ENCODE results near the gene ARHGDIA.

ARHGDIA gene

DNA sequence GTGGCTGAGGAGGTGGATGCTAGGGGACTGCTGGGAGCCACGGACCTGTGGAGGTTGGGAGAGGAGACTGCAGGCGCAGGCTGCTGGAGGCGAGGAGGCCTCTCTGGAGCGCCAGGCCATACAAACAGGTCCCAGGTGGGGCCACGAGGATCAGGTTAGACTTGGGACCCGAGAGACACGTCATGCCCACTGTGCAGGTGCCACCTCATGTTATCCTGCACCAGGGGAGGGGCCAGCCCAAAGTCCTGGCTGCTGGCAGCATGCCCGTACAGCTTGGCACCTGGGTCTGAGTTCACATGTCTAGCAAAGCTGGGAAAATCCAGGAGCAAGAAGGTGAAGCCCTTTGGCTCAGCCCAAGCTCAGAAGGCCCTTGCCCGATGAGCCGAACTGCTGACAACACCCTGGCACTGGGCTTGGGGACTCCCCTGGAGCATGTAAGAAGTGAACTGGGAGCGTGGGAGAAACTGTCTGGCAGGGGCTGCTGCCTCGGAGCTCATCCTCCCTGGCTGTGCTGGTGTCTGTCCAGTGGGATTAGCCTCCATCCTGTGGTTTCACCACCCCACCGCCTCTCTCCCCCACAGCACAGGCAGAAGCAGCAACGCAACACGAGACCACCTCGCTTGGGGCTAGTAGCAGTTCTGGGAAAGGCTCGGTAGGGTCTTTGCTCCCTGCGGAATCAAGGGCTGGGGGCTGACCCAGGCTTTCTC is 5.3 kb downstream of the ARHGDIA start:
- DNase-seq (ENCODE audit: low read depth in 2 of 2, low spot score in 1 of 2) = no peak

GRCh38 chr17:81865358-81865732 is 5.8 kb downstream of the ARHGDIA start:
- no peak for DNase-seq (ENCODE audit: low read depth in 2 of 2, low spot score in 1 of 2)

DNA sequence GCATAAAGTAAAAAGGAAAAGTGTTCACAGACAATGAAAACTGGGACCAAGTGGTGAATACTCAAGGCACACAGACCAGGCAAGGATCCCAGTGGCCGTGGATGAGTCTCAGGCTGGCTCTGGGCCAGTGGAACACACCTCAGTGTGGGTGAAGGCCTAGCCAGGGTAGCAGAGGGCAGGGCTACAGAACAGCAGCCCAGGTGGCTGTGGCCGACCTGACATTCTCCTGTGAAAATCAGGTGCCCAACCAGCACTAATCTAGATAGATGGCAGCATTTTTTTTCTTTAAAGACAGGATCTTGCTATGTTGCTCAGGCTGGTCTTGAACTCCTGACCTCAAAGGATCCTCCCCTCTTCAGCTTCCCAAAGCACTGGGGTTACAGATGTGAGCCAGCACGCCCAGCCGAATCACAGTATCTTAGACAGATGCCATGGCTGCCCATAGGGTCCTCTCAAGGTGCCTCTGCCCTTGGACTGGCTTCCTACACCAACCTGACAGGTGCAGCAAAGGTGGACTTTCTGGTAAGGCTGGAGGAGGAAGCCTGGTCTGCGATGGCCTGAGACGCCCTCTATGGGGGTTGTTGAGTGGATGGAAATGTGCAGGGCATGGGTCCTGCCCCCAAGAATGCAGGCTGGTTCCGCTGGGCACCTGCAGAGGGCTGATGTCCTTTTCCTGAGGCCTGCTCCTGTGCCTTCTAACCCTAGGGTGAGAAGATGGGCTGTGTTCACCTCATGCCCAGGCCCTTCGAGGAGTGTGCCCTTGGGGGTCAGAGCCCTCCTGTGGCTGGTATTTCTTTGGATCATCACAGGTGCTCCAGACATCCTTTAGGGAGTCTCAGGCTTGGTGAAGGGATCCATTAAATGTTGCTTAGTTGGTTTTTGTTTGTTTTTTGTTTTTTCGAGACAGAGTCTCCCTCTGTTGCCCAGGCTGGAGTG is 7.0 kb downstream of the ARHGDIA start:
- no peak for DNase-seq (ENCODE audit: low read depth in 2 of 2, low spot score in 1 of 2)

DNA sequence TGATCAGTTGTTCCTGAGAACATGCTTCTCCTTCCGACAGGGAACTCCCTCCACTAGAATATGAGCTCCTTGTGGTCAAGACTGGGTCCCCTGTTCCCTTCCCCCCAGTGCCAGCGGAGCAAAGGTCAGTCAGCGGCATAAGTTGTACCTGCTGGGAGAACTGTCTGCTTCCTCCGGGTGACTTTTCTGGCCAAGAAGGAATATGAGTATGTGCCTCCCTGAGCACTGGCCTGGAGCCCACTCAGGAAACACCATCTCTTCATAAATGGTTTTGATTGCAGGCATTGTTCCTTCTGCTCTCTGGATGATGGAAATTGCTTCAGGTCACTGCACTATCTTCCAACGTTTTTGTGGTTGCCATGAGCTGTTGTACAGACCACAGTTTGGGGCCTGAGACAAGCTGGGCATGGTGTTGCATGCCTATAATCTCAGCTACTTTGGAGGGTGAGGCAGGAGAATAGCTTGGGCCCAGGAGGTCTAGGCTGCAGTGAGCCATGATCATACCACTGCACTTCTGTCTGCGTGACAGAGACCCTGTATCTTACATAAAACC is 7.9 kb downstream of the ARHGDIA start:
- no peak for DNase-seq (ENCODE audit: low read depth in 2 of 2, low spot score in 1 of 2)

GRCh38 chr17:81860756-81861568 is 10.2 kb downstream of the ARHGDIA start:
- DNase-seq (ENCODE audit: low read depth in 2 of 2, low spot score in 1 of 2) = peak; percentile 97 to 99

DNA sequence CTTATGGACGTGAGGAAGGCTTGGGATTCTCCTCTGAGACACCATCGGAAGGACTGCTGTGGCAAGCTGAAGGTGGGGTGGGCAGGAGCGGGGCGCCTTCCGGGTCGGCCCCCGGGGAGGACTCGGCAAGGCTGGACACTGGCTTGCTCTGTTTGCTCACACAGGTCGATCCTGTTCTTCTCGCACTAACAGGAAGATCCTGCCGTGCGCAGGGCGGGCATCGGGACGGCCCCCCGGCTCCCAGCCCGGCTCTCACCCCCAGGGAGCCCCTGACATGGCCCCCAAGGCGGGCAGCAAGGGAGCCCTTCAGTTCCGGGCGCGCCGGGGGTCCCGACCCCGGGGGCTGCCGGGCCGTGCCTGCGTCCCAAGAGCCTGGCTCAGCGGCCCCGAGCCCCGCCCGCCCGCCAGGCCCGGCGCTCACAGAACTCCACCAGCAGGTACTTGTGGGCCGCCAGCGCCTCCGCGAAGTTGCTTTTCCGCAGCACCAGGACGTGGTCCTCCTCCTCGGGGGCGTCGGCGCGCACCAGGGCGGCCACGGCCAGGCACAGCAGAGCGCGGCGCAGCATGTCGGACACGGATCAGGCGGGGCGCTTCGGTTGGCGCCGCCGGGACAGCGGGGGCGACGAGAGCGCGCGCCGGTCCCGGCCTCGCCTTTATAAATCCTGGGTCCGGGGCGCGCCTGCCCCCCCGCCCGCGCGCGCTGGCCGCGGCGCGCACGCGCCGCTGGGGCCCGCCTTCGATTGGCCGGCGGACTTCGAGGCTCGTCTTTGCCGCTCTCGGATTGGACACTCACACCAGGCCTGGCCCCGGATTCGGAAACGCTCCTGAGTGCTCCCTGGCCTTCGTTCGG is 11.0 kb downstream of the ARHGDIA start, which contains the start of gene P4HB:
Gene P4HB (minus strand): TSS at position 630 of the 850 bp plus-strand sequence. CDS start 64 bp downstream, at position 566.
- DNase-seq (ENCODE audit: low read depth in 2 of 2, low spot score in 1 of 2) = no peak

DNA sequence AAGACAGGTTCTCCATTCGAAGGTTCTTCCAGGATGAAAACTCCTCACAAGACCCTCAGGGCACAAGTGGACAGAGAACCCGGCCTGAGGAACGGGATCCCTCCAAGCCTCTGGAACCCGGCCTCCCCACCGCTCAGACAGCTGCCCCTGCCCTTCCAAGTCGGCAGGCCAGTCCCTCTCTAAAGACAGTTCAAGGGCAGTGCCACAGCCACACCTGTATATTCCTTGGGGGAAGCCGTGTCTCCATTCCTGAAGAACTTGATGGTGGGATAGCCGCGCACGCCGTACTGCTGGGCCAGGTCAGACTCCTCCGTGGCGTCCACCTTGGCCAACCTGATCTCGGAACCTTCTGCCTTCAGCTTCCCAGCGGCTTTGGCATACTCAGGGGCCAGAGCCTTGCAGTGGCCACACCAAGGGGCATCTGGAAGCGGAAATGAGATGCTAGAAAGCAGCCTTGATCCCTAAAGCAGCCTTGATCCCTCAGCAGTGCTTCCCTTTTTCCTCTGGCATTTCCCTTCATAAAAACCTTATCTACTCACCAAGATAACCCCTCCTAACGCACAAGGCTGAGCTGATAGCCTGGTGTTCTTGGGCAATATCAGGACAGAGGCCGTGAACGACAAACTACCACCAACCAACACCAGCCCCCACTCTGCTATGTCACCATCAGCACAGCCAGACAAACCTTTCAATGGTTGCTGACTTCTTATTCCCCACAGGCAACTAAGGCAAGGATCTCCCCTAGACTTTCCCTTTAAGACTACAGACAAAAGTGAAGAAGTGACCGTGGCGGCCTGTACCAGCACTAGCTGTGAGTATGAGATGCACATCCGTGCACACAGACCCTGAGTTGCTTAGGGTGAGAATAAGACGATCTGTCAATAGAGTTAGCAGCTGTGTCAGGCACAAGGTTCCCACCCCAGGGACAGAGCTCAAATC is 11.9 kb downstream of the ARHGDIA start:
- no peak for DNase-seq (ENCODE audit: low read depth in 2 of 2, low spot score in 1 of 2)

DNA sequence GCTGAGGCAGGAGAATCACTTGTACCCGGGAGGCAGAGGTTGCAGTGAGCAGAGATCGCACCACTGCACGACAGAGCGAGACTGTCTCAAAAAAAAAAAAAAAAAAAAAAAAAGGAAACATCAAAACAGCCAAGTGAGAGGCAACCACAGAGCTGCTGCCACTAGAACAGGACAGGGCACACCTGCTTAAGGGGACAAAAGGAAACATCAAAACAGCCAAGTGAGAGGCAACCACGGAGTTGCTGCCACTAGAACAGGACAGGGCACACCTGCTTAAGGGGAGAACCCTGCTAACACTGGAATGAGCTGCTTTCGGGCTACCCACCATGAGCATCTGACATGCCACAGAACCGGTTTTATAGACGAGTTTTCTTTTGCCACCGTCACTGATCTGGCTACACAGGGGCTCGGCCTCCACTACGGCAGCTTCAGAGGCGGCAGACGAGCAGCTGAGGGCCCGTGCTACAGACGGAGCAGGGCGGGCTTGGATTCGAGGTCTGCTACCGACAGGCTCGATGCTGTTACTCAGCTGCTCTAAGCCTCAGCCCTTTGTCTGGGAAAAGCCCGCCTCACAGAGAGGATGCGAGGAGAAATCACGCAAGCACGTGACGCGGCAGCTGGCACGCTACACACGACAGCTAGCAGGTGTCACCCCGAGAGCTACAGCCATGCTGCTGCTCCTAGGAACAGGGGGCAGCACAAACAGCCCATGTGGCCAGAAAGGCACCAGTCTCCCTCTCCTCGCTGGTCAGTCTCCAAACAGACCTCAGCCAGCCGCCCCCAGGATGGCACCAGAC is 12.8 kb downstream of the ARHGDIA start:
- DNase-seq (ENCODE audit: low read depth in 2 of 2, low spot score in 1 of 2) = no peak

DNA sequence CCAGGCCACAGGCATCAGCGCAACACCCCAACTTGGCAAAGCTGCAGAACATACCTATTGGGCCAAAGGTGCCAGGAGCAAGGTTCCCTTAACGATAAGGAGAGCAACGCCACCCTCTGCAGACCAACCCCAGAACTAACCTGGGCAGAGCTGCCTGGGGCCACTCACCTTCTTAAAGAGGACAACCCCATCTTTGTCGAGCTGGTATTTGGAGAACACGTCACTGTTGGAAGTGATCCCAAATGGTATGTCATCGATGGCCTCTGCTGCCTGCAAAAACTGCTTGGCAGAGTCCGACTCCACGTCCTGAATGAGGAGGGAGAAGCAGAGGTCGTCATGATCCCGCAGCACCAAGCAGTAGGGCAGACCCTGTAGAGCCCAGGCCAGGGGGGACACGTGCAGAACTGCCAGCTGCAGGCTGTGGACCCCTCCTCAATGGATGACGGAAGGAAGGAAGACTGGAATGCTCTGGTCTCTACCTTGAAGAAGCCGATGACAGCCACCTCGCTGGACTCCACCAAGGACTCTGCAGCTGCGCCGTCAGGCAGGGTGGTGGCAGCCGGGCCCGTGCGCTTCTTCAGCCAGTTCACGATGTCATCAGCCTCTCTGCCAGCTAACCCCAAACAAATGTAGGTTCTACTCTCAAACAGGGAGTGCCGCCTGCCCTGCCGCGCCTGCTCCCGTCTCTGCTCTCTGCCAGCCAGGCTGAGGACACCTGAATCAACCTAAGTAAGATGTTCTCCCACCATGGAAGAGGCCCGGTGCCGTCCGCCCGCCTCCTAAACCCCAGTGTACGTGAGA is 16.0 kb downstream of the ARHGDIA start:
- no peak for DNase-seq (ENCODE audit: low read depth in 2 of 2, low spot score in 1 of 2)

- DNase-seq (ENCODE audit: low read depth in 2 of 2, low spot score in 1 of 2) = no peak
These were observed 18.9 kb downstream of the ARHGDIA start for GRCh38 chr17:81852237-81852636.

DNA sequence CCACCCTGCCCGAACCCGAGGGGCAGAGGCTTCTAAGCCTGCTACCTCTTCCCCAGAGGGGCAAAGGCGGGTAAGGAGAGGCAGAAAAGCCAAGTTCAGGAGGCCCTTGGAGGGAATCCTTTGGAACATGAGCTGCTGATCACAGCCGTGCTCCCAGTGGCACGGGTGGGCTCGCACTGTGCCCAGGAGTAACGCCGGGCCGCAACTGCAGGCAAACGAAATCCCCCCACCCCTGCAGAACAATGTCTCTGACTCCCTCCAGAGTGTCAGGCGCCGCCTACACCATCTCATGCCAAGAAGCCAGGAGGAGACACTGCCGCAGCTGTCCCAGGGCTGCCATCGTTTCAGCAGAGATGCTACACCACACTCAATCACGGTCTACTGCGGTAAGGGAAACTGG is 19.7 kb downstream of the ARHGDIA start:
- no peak for DNase-seq (ENCODE audit: low read depth in 2 of 2, low spot score in 1 of 2)

- no peak for DNase-seq (ENCODE audit: low read depth in 2 of 2, low spot score in 1 of 2)
These were observed 21.7 kb downstream of the ARHGDIA start for GRCh38 chr17:81849457-81849856.

DNA sequence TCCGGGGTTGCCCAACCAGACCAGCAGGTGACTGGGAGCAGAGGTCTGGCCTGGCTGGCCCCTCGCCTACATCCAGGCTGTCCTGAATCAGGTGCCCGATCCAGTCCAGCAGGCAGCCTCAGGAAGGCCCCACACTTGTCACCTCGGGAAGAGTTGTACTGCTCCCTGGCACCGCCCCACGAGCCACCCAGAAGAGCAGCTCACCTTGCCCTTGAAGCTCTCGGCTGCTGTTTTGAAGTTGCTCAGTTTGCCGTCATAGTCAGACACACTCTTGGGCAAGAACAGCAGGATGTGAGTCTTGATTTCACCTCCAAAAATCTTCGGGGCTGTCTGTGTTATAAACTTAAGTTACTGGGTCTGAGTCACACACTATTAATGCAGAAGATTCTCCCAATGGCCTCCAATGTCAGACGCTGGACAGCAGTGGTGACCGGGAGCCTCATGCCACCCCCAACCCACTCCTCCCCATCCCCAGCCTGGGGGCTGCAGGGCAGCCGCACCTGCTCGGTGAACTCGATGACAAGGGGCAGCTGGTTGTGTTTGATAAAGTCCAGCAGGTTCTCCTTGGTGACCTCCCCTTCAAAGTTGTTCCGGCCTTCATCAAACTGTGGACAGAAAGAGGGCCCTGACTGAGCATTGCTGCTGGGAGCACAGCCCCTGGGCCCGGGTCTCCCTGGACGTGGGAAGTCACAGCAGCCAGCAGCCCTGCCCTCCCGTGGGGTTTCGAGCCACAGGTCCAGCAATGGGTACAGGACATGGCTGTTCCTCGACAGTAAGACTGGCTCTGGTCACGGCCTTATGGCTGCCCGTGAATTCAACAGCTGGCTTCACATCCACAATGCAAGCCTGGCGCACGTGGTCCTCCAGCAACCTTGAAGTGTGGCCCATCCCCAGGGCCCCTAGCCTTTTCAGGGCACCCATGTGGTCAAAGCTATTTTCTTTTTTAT is 24.1 kb downstream of the ARHGDIA start:
- no peak for DNase-seq (ENCODE audit: low read depth in 2 of 2, low spot score in 1 of 2)

GRCh38 chr17:81845881-81846742 is 25.0 kb downstream of the ARHGDIA start:
- DNase-seq (ENCODE audit: low read depth in 2 of 2, low spot score in 1 of 2) = no peak

DNA sequence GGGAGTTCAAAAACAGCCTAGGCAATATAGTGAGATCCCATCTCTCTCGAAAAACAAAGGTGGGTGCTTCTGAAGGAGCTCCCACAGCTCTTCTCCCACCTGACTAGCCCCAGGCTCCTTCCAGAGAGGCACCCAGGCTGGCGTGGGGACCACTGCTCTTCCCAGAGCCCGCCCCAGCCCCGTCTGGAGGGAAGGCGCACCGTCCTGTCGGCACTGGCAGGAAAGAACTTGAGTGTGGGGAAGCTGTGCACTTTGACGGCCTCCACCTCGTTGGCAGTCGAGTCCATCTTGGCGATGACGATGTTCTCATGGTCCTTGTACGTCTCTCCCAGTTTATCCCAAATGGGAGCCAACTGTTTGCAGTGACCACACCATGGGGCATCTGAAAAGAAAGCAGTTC is 25.8 kb downstream of the ARHGDIA start:
- DNase-seq (ENCODE audit: low read depth in 2 of 2, low spot score in 1 of 2) = no peak

All from stimulated activated CD8-positive, alpha-beta memory T cell treated with anti-CD3 and anti-CD28 coated beads, Interleukin-4, amount 100 ng/mL, for 4 hours (primary cell).